Sigmoid colon (tissue), 7 donors: ENCODE data around the gene ATG2A. TPM values are rescaled to one million over a fixed set of nuclear protein-coding genes. Genes with fewer than 3 reads are reported as not detected.

Source experiments
- DNase-seq: peaks from one replicate; pipeline ENCODE4 v3.0.0-alpha.2; 2019
- H3K27ac ChIP-seq, 4 donors: fragments of 200-600 bp; sonication (generic); one replicate each; pipeline ENCODE4 v1.5.1; 2016 to 2019; ENCODE audit warnings: mild to moderate bottlenecking in 1 of 4
- H3K27me3 ChIP-seq, 3 donors: fragments of 200-600 bp; sonication (generic); one replicate each; pipeline ENCODE4 v1.5.1; 2019; ENCODE audit warnings: mild to moderate bottlenecking in 1 of 3
- H3K36me3 ChIP-seq, 4 donors: fragments of 200-600 bp; sonication (generic); one replicate each; pipeline ENCODE4 v1.5.1; 2016 to 2019
- H3K4me1 ChIP-seq, 4 donors: fragments of 200-600 bp; sonication (generic); one replicate each; pipeline ENCODE4 v1.5.1; 2017 to 2019
- H3K4me3 ChIP-seq, 4 donors: fragments of 200-600 bp; sonication (generic); one replicate each; pipeline ENCODE4 v1.5.1; 2017 to 2019; ENCODE audit warnings: mild to moderate bottlenecking in 2 of 4, moderate library complexity in 1 of 4
- H3K9me3 ChIP-seq, 4 donors: fragments of 200-600 bp in 3 of 4; sonication (generic) in 3 of 4; one replicate each; pipeline versions ENCODE4 v1.5.1 to v1.6.1; 2013 to 2019
- CTCF ChIP-seq, 4 experiments: fragments of 450-650 bp in 3 of 4; fragments of 200-600 bp in 1 of 4; IDR thresholded peaks; one replicate each; pipeline ENCODE4 v1.5.1; 2016 to 2019; ENCODE audit warnings: antibody characterized with exemption in 4 of 4, mild to moderate bottlenecking in 3 of 4, moderate library complexity in 2 of 4
- EP300 ChIP-seq, 4 donors: sonication (generic); formaldehyde crosslinking; IDR thresholded peaks; one replicate each; pipeline ENCODE4 v1.6.1; 2017; ENCODE audit warnings: antibody characterized with exemption in 4 of 4
- POLR2A ChIP-seq, 2 donors: fragments of 450-650 bp; IDR thresholded peaks; one replicate each; pipeline ENCODE4 v1.6.1; 2016; ENCODE audit warnings: antibody characterized with exemption in 2 of 2, mild to moderate bottlenecking in 2 of 2, moderate library complexity in 2 of 2
- POLR2AphosphoS5 ChIP-seq, 4 donors: sonication (generic); formaldehyde crosslinking; IDR thresholded peaks; one replicate each; pipeline ENCODE4 v1.6.1; 2017; ENCODE audit warnings: antibody characterized with exemption in 4 of 4
- whole genome bisulfite sequencing, 2 donors: extraction: QIAGEN DNeasy Blood & Tissue Kit; methylation state at CpG; one replicate each; pipeline ENCODE4 v1.1.7; 2013; 5-methylcytosine and 5-hydroxymethylcytosine counted together
- intact Hi-C: fragments of 100-400 bp; cut with DNase I; formaldehyde crosslinking; loops from one replicate; pipeline ENCODE4 v1.15.1; 2023
- polyA plus RNA-seq, 3 donors: library from polyadenylated mRNA; stranded (reverse); fragments of 200-250 nt; gene quantifications; one replicate each; pipeline ENCODE4 v1.2.3, GENCODE V29; 2013
- total RNA-seq, 4 donors: library from RNA; depleted of rRNA; stranded (reverse); fragments of >200 nt; gene quantifications; one replicate each; pipeline ENCODE4 v1.1.0, GENCODE V29; 2016
- donor health status: healthy with polysubstance abuse.
- donor health status: Bipolar disorder and iron deficiency.
- donor health status: healthy.

The ATG2A gene
- total RNA-seq (10 to 100 TPM; 12.1 to 22.7 (median 14.4) TPM), polyA plus RNA-seq (10 to 100 TPM; 13.2 to 27.6 (median 19.4) TPM)

GRCh38 chr11:64916775-64917662, at the start of gene ATG2A:
Gene ATG2A (minus strand): TSS chr11:64917209. CDS start chr11:64917135, 74 bp downstream.
- no peaks in the 10 kb centered on the region for H3K9me3 ChIP-seq
- H3K36me3 ChIP-seq, result peaks cover 12 to 25% (median 19%) of the 10 kb centered on the region in 4 donors
- H3K27me3 ChIP-seq, result no peaks in the 10 kb centered on the region
- peak; percentile 100 for DNase-seq
- H3K4me3 ChIP-seq, result peak within 1 kb of the TSS; percentile 65 to 92 (median 88)
- peak; percentile 85 to 88 for TF ChIP-seq POLR2A (IDR thresholded peaks at IDR 0.05)
- peak in 1 of 4 donors; percentile 40 for TF ChIP-seq EP300 (IDR thresholded peaks at IDR 0.05)
- TF ChIP-seq CTCF (IDR thresholded peaks at IDR 0.05), result no peak
- TF ChIP-seq POLR2AphosphoS5 (IDR thresholded peaks at IDR 0.05), result peak; percentile 78 to 94 (median 90)
- peaks cover 0 to 31% (median 27%) of the 10 kb centered on the region in 4 donors for H3K4me1 ChIP-seq
- peak within 1 kb of the TSS; percentile 79 to 86 (median 84) for H3K27ac ChIP-seq
- intact Hi-C loops, result no loop called here
- WGBS, 2 donors, result 0% methylated on average over 57 of the region's 57 CpGs

DNA sequence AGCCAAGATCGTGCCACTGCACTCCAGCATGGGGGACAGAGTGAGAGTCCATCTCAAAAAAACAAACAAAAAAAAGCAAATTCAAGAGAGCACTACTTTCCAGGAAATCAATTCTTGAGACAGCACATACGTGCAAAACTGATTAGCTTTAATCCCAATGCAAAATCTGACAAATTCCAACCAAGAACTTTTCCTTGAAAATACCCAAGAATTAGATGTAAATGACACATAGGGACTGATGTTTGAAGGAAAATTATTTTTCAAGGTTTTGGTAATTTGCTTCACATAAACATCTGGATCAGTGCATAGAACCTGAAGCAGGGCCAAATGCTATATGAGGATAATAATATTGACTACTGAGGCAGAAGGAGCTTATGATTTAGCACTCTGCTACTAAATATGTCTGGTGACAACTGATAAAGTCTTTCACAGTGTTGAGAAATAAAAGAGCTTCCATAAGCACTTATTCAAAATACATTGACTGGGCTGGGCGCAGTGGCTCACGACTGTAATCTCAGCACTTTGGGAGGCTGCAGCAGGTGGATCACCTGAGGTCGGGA, 46.1 kb upstream of the ATG2A start:
- Histone ChIP-seq H3K4me3 (no peak overlapping the region), H3K4me1 (no peaks in the 10 kb centered on the region), H3K36me3 (no peaks in the 10 kb centered on the region), H3K9me3 (no peaks in the 10 kb centered on the region), H3K27ac (no peak overlapping the region), H3K27me3 (no peaks in the 10 kb centered on the region)
- TF ChIP-seq POLR2A (IDR thresholded peaks at IDR 0.05), result no peak
- no peak for TF ChIP-seq POLR2AphosphoS5 (IDR thresholded peaks at IDR 0.05)
- TF ChIP-seq EP300 (IDR thresholded peaks at IDR 0.05), result no peak
- no peak for TF ChIP-seq CTCF (IDR thresholded peaks at IDR 0.05)
- no peak for DNase-seq
- intact Hi-C loops, result no loop called here
- WGBS, 2 donors, result 87 to 89% methylated on average over 5 of the region's 5 CpGs

DNA sequence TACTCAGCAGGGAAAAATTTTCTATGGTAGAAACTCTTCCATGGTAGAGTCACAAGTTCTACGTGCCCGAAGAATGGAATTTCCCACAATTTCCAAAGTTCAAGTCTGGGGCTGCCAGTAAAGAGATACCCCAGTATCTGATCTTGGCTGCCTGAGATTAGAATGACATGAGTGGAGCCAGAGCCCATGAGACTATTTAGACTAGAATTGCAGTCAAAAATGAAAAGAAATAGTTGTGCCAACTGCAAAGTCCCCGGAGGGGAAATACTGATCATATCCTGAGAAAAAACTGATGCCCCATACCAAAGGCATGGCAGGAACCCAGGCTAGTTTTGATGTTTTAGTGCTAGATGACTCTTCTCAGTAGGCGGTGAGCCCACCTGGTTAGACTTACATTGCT, 43.7 kb upstream of the ATG2A start:
- DNase-seq, result no peak
- H3K27ac ChIP-seq, result no peak overlapping the region
- H3K9me3 ChIP-seq, result no peaks in the 10 kb centered on the region
- intact Hi-C loops, result no loop called here
- H3K4me3 ChIP-seq, result no peak overlapping the region
- no peaks in the 10 kb centered on the region for H3K27me3 ChIP-seq
- H3K36me3 ChIP-seq, result no peaks in the 10 kb centered on the region
- WGBS, 2 donors, result 81 to 83% methylated on average over 4 of the region's 4 CpGs
- H3K4me1 ChIP-seq, result no peaks in the 10 kb centered on the region
- TF ChIP-seq CTCF (IDR thresholded peaks at IDR 0.05), result no peak
- no peak for TF ChIP-seq POLR2AphosphoS5 (IDR thresholded peaks at IDR 0.05)
- TF ChIP-seq EP300 (IDR thresholded peaks at IDR 0.05), result no peak
- no peak for TF ChIP-seq POLR2A (IDR thresholded peaks at IDR 0.05)

DNA sequence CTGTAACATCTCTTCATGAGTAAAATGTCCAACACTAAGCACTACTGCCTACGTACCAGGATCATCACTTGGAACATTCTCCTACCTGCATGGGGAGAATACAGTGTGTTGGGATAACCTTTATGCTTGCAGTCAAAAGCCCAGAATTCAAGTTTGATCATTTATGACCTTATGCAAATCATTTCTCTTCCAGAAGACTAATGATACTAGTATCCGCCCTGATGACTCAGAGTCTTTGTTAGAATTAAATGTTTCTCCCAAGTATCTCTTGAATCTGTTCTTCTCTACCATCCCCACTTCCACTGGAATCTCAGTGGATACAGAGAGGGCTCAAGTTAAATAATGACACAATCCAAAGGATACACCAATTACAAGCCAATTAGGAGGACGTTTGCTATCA, 42.5 kb upstream of the ATG2A start:
- no peaks in the 10 kb centered on the region for H3K27me3 ChIP-seq
- H3K4me1 ChIP-seq, result peaks cover 0 to 8% (median 3%) of the 10 kb centered on the region in 4 donors
- no peaks in the 10 kb centered on the region for H3K36me3 ChIP-seq
- TF ChIP-seq EP300 (IDR thresholded peaks at IDR 0.05) (no peak), POLR2A (IDR thresholded peaks at IDR 0.05) (no peak), CTCF (IDR thresholded peaks at IDR 0.05) (no peak), POLR2AphosphoS5 (IDR thresholded peaks at IDR 0.05) (no peak)
- intact Hi-C loops, result no loop called here
- H3K9me3 ChIP-seq, result no peaks in the 10 kb centered on the region
- no peak overlapping the region for H3K27ac ChIP-seq
- no peak for DNase-seq
- no peak overlapping the region for H3K4me3 ChIP-seq
- WGBS, 2 donors, result 70 to 71% methylated on average over 3 of the region's 3 CpGs
